Ishikawa (cell line): ENCODE measurements around the gene SH3TC2.

Experiments
- CEBPB ChIP-seq: IDR thresholded peaks from 2 replicates; pipeline ENCODE4 v1.6.1; 2012
- CREB1 ChIP-seq: IDR thresholded peaks from 2 replicates; pipeline ENCODE4 v1.6.1; 2012; ENCODE audit warnings: low read depth
- EGR1 ChIP-seq: IDR thresholded peaks from 2 replicates; pipeline ENCODE4 v1.6.1; 2012
- EP300 ChIP-seq: IDR thresholded peaks from 2 replicates; pipeline ENCODE4 v1.6.1; 2012; ENCODE audit warnings: borderline replicate concordance
- FOXM1 ChIP-seq: IDR thresholded peaks from 2 replicates; pipeline ENCODE4 v1.6.1; 2012; ENCODE audit warnings: low read depth, borderline replicate concordance
- MAX ChIP-seq: IDR thresholded peaks from 2 replicates; pipeline ENCODE4 v1.6.1; 2012
- NFIC ChIP-seq: IDR thresholded peaks from 2 replicates; pipeline ENCODE4 v1.6.1; 2012
- RAD21 ChIP-seq: IDR thresholded peaks from 2 replicates; pipeline ENCODE4 v1.6.1; 2012; ENCODE audit warnings: low read depth
- TAF1 ChIP-seq: IDR thresholded peaks from 2 replicates; pipeline ENCODE4 v1.6.1; 2012; ENCODE audit warnings: low read depth, mild to moderate bottlenecking
- TCF12 ChIP-seq: IDR thresholded peaks from 2 replicates; pipeline ENCODE4 v1.6.1; 2012; ENCODE audit warnings: low read depth
- TEAD4 ChIP-seq: IDR thresholded peaks from 2 replicates; pipeline ENCODE4 v1.6.1; 2012
- YY1 ChIP-seq: IDR thresholded peaks from 2 replicates; pipeline ENCODE4 v1.6.1; 2012; ENCODE audit warnings: low read depth
- ZBTB7A ChIP-seq: IDR thresholded peaks from 2 replicates; pipeline ENCODE4 v1.6.1; 2012; ENCODE audit warnings: low read depth
- TF ChIP-seq, protein P1 (sequence below): IDR thresholded peaks from 2 replicates; pipeline ENCODE4 v1.6.1; 2012
- TF ChIP-seq, protein P2 (sequence below): IDR thresholded peaks from 2 replicates; pipeline ENCODE4 v1.6.1; 2012; ENCODE audit warnings: low read depth, mild to moderate bottlenecking

Gene SH3TC2

DNA sequence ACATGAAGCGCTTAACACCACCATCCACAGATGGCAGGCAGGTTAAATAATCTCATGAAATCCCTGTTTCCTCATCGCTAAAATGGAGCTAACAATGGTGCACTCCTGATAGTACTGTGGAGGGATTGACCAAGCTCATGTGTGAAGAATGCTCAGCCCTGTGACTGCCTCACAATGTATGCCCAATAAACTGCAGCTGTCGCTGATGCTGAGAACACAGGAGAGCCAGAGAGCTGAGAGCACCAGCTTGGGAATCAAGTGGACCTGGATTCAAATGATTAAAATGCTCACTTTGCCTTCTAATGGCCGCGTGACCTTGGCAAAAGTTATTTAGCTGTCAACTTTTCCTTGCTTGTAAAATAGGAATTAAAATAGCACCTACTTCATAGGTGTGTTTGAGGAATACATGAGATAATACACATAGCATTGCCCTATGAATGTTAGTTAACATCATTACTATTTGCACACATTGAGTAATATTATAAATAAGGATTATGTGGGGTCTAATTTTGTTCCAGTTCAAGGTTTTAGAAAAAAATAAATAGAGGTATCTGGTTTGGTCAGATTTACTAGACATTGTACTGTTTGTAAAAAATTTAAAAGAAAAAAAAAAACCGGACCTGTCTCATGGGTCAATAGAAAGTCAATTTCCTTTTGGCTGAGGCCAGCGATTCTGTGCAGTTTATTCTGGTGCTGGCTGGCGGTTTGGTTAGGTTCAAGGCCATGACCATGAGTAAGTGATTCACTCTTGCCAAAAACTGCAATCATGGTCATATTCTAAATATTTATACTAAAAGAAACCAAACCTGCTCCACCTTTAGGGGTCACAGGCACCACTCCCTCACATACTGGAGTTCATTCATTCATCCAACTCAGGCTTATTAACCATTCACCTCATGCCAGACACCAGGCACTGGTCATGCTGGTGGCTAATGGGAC is 101.3 kb downstream of the SH3TC2 start:
- TF ChIP-seq FOXM1 (no peak), MAX (no peak), CEBPB (no peak), ZBTB7A (no peak), RAD21 (no peak), TEAD4 (no peak), YY1 (no peak), EGR1 (no peak), NFIC (no peak), EP300 (no peak), TCF12 (no peak), TAF1 (no peak), CREB1 (no peak)
- TF ChIP-seq, protein P1, sequence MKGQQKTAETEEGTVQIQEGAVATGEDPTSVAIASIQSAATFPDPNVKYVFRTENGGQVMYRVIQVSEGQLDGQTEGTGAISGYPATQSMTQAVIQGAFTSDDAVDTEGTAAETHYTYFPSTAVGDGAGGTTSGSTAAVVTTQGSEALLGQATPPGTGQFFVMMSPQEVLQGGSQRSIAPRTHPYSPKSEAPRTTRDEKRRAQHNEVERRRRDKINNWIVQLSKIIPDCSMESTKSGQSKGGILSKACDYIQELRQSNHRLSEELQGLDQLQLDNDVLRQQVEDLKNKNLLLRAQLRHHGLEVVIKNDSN = no peak
- TF ChIP-seq, protein P2, sequence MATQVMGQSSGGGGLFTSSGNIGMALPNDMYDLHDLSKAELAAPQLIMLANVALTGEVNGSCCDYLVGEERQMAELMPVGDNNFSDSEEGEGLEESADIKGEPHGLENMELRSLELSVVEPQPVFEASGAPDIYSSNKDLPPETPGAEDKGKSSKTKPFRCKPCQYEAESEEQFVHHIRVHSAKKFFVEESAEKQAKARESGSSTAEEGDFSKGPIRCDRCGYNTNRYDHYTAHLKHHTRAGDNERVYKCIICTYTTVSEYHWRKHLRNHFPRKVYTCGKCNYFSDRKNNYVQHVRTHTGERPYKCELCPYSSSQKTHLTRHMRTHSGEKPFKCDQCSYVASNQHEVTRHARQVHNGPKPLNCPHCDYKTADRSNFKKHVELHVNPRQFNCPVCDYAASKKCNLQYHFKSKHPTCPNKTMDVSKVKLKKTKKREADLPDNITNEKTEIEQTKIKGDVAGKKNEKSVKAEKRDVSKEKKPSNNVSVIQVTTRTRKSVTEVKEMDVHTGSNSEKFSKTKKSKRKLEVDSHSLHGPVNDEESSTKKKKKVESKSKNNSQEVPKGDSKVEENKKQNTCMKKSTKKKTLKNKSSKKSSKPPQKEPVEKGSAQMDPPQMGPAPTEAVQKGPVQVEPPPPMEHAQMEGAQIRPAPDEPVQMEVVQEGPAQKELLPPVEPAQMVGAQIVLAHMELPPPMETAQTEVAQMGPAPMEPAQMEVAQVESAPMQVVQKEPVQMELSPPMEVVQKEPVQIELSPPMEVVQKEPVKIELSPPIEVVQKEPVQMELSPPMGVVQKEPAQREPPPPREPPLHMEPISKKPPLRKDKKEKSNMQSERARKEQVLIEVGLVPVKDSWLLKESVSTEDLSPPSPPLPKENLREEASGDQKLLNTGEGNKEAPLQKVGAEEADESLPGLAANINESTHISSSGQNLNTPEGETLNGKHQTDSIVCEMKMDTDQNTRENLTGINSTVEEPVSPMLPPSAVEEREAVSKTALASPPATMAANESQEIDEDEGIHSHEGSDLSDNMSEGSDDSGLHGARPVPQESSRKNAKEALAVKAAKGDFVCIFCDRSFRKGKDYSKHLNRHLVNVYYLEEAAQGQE = no peak

DNA sequence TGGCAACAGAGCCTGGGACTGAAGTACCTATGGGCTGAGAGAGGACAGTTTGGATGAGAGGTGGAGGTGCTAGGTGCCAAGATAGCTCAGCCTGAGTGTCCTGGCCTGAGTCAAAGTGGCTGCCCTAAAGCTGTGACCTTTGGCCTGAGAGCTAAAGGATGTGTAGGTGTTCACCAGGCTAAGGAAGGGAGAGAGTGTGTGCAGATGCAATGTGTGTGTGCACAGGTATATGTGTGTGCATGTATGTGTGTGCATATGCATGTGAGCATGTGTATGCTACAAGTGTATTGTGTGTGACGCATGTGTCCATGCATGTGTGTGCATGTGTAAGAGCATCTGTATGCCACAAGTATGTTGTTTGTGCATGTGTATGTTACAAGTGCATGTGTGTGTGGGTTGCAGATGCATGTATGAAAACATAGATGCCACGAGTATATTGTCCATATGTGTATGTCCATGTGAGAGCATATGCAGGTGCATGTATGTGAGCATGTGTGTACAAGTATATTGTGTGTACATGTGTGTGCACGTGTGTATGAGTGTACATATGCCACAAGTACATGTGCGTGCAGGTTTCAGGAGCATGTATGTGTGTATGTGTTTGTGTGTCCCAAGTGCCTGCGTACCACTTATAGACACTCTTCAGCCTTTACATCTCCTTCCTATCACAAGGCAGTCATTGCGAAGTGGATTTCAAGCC is 102.6 kb downstream of the SH3TC2 start:
- TF ChIP-seq, protein P1 = no peak
- TF ChIP-seq RAD21 = no peak
- no peak for TF ChIP-seq EGR1
- no peak for TF ChIP-seq TEAD4
- no peak for TF ChIP-seq YY1
- TF ChIP-seq, protein P2 = no peak
- no peak for TF ChIP-seq EP300
- TF ChIP-seq TAF1 = no peak
- no peak for TF ChIP-seq FOXM1
- TF ChIP-seq ZBTB7A = no peak
- no peak for TF ChIP-seq TCF12
- no peak for TF ChIP-seq CREB1
- no peak for TF ChIP-seq MAX

DNA sequence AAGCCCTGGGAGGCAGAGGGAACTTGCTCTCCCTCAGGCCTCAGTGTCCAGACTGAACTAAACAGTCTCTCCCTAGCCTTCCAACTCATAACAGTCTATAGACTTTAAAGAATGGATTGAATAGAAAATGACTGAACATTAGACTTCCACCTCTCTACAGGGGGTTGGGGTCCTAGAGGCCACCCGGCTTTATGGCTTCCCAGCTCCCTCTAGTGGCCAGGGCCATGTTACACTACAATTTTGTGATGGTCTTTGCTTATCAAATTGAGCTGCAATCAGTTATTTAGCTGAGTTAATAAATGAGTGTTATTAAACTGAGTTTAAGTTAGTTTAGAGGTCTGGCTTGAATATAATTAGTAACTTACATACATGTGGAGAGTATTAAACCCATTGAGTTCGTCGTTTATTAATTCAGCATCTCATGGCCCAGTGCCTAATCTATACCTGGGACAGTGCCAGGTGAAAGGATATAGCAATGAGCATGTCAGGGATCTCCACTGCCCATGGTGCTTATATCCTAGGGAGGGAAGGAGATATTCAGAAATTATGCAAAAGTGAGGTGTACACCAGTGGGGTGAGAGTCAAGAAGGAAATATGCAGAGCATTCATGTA is 105.2 kb downstream of the SH3TC2 start:
- peak; percentile 86 for TF ChIP-seq ZBTB7A
- TF ChIP-seq RAD21 = peak; percentile 94
- TF ChIP-seq NFIC = peak; percentile 30; the same call in 1 of the 2 replicates
- no peak for TF ChIP-seq EP300

DNA sequence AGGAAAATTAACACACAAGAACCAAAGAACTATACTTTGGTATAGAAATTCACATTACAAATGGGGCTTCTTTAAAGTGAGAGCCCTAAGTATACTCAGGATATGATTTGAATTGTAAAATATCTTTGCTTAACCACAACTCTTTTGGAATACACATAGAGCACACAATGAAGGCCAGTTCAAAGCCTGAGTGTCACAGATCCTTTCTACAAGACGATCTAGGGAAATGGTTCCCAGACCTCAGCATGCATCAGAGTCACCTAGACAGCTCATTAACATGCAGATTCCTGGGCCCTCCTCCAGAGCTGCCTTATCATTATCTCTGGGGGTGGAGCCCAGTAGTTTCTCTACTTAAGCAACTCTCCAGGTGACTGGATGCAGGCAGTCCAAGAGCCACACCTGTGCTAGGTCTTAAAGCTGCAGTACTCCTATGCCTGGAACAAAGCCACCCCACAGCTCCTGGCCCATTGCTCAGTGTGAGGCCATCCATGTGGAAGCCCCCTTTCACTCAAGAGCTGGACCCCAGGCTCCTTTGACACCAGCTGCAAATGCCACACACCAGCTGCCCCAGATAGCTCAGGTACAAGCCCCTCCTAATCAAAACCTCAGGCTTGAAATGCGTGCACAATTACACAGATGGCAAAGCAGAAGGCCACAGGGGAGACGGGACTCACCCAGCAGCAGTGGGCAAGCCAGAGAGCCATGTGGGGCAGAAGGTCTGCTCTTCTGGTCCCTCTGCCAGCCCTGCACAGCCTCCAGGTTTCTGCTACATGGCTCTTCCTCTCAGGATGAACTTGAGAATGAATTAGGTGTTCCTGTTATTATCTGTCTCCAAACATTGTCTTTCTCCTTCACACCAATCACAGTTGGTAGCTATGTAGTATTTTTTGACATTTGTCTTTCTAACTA is 106.1 kb downstream of the SH3TC2 start:
- no peak for TF ChIP-seq CREB1
- TF ChIP-seq YY1 = no peak
- TF ChIP-seq MAX = peak; percentile 57; the same call in 1 of the 2 replicates
- TF ChIP-seq NFIC = 0 out of 2 replicates have a peak, but pooled peaks have one; percentile 19
- TF ChIP-seq EP300 = no peak
- no peak for TF ChIP-seq TCF12
- no peak for TF ChIP-seq EGR1
- peak; percentile 52; the same call in 1 of the 2 replicates for TF ChIP-seq CEBPB
